Activated effector memory CD4-positive, alpha-beta T cell treated with Interleukin-2 at 50 U/mL for 16 hours (primary cell): ENCODE measurements around the gene ATP13A4.
"Not testable (repeated sequence)": the region's sequence is repeated elsewhere in the genome, so short reads cannot be mapped to it uniquely, and the experiment has no call there.

Experiments
- DNase-seq: peaks from one replicate; pipeline ENCODE4 v3.0.0-alpha.2; 2020

Gene ATP13A4

GRCh38 chr3:193560091-193560490 lies 5.4 kb upstream of the ATP13A4 start:
- no peak for DNase-seq

- no peak for DNase-seq
These were observed 4.4 kb upstream of the ATP13A4 start for GRCh38 chr3:193559100-193559499.

- no peak for DNase-seq
These were observed 2.1 kb upstream of the ATP13A4 start for GRCh38 chr3:193556841-193557240.

- DNase-seq: no peak
These were observed 1.1 kb downstream of the ATP13A4 start for GRCh38 chr3:193553586-193553985.

GRCh38 chr3:193552923-193553322 lies 1.8 kb downstream of the ATP13A4 start:
- no peak for DNase-seq

- DNase-seq: no peak
These were observed 6.3 kb downstream of the ATP13A4 start for GRCh38 chr3:193548406-193548805.

- DNase-seq: no peak
These were observed 8.6 kb downstream of the ATP13A4 start for GRCh38 chr3:193546129-193546528.

- DNase-seq: no peak
These were observed 9.4 kb downstream of the ATP13A4 start for GRCh38 chr3:193545304-193545703.

GRCh38 chr3:193544289-193544688 lies 10.4 kb downstream of the ATP13A4 start:
- DNase-seq: no peak

- no peak for DNase-seq
These were observed 24.2 kb downstream of the ATP13A4 start for GRCh38 chr3:193530231-193531165.

- not testable (repeated sequence) for DNase-seq
These were observed 28.6 kb downstream of the ATP13A4 start for GRCh38 chr3:193526085-193526484.

- no peak for DNase-seq
These were observed 32.2 kb downstream of the ATP13A4 start for GRCh38 chr3:193522473-193522872.

- no peak for DNase-seq
These were observed 34.0 kb downstream of the ATP13A4 start for GRCh38 chr3:193520738-193521137.

- no peak for DNase-seq
These were observed 38.7 kb downstream of the ATP13A4 start for GRCh38 chr3:193515966-193516365.

GRCh38 chr3:193510154-193510553 lies 44.5 kb downstream of the ATP13A4 start:
- DNase-seq: no peak

GRCh38 chr3:193509103-193509965 lies 45.4 kb downstream of the ATP13A4 start:
- no peak for DNase-seq

- no peak for DNase-seq
These were observed 46.6 kb downstream of the ATP13A4 start for GRCh38 chr3:193508108-193508507.

- no peak for DNase-seq
These were observed 47.1 kb downstream of the ATP13A4 start for GRCh38 chr3:193507566-193507965.

GRCh38 chr3:193506921-193507320 lies 47.8 kb downstream of the ATP13A4 start:
- DNase-seq: no peak

GRCh38 chr3:193502871-193503270 lies 51.8 kb downstream of the ATP13A4 start:
- DNase-seq: no peak

GRCh38 chr3:193499801-193500485 lies 54.8 kb downstream of the ATP13A4 start:
- no peak for DNase-seq

GRCh38 chr3:193499136-193499770 lies 55.4 kb downstream of the ATP13A4 start:
- DNase-seq: no peak

GRCh38 chr3:193498215-193498614 lies 56.5 kb downstream of the ATP13A4 start:
- DNase-seq: no peak
